ENCODE data around the gene NT5DC3.

DNA sequence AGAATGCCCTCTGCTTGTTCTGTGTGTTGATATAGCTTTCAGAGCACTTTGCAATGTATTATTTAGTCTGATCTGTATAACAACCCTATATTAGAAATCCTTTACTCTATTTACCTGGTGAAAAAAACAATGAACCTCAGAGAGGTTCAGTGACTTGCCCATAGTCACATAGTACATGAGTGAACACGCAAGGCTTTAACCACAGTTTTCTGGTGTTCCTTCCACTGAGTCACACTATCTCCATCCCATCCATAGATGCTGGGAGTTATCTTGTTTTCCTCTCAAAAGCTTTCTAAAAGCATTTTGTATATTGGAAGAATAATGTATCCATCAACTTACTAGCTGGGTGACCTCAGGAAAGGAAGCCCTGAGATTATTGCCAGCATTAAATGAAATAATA, 104.5 kb downstream of the NT5DC3 start:
- TF ChIP-seq, protein P1, sequence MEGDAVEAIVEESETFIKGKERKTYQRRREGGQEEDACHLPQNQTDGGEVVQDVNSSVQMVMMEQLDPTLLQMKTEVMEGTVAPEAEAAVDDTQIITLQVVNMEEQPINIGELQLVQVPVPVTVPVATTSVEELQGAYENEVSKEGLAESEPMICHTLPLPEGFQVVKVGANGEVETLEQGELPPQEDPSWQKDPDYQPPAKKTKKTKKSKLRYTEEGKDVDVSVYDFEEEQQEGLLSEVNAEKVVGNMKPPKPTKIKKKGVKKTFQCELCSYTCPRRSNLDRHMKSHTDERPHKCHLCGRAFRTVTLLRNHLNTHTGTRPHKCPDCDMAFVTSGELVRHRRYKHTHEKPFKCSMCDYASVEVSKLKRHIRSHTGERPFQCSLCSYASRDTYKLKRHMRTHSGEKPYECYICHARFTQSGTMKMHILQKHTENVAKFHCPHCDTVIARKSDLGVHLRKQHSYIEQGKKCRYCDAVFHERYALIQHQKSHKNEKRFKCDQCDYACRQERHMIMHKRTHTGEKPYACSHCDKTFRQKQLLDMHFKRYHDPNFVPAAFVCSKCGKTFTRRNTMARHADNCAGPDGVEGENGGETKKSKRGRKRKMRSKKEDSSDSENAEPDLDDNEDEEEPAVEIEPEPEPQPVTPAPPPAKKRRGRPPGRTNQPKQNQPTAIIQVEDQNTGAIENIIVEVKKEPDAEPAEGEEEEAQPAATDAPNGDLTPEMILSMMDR (IDR thresholded peaks at IDR 0.05) = no peak
- no peak for TF ChIP-seq POLR2A (IDR thresholded peaks at IDR 0.05)

Measured in breast epithelium (tissue), 3 donors.